Sciatic nerve (tissue), 2 donors: ENCODE data around the gene TGFB1. TPM values are rescaled to one million over a fixed set of nuclear protein-coding genes. Genes with fewer than 3 reads are reported as not detected.
A peak's percentile ranks its signal among the peaks of the same experiment; 100 is the strongest.
"Not testable (repeated sequence)": the region's sequence is repeated elsewhere in the genome, so short reads cannot be mapped to it uniquely, and the experiment has no call there.

Experiments
- ATAC-seq: fragments of 200-7000 bp; cut with Tn5 transposase; one replicate; pipeline ENCODE4 v1.9.1; 2020; ENCODE audit warnings: mild to moderate bottlenecking, moderate library complexity
- DNase-seq: peaks from one replicate; pipeline ENCODE4 v3.0.0-alpha.2; 2020; ENCODE audit warnings: low spot score
- intact Hi-C: fragments of 100-400 bp; cut with DNase I; formaldehyde crosslinking; loops from one replicate; pipeline ENCODE4 v1.14.2; 2022
- total RNA-seq: library from RNA; stranded (reverse); fragmentation: NEBNext Ultra II Directional; extraction: Animal tissue kit (Norgen Biotek cat#: 25700); gene quantifications from one replicate; pipeline ENCODE4 v1.2.1, GENCODE V29; 2021
- donor health status: DM: no; HTN: no; CAD: no.
- donor health status: DM: no; HTN: no; CAD: no.

Gene TGFB1
- total RNA-seq, 1 donor from 2014 or later = 33.7 TPM

- DNase-seq = peak; percentile 97
- ATAC-seq = peak; percentile 79
- intact Hi-C loops = loop anchor here (5.0 kb wide), 1 partner anchor 106 kb away; no protein-coding TSS in a partner anchor
Observed at GRCh38 chr19:41308450-41309179, 45.1 kb downstream of the TGFB1 start.

- DNase-seq (no peak), ATAC-seq (no peak)
- intact Hi-C loops = loop anchor here (5.0 kb wide), 1 partner anchor 106 kb away; no protein-coding TSS in a partner anchor
Observed at GRCh38 chr19:41307954-41308449, 45.7 kb downstream of the TGFB1 start.

DNA sequence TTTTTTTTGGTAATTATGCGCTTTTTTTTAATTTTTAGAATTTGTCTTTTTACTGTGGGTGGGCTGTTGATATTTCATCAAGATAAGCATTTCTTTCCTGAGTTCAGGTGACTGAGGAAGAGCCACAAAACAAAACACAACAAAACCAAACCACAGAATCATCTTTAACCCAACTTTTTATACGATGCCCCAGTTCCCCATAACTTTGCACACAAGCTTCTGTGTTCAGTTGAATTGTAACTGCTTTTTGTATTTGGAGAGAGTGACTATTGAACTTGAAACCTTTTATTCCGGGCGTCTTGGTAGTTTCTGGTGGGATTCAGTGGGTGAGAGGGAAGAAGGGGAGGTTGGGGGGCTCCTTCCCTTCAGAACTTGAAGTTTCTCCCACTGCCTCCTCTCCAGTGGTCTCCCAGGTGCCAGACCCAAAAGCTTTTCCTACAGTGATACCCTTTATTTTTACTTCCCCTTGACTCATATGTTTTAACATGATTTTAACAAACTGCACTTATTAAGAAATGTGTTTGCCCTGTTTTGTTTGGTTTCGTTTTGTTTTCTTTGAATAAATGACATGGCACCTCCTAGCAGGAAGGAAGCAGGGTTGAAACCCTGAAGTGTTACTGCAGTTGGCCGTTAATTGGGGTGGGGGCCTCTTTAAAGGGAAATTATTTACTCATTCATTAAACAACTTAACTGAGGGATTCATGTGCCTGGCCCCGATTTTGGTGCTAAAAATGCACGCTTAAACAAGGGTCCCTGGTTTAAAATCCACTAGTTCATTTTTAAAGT is 46.4 kb downstream of the TGFB1 start:
- DNase-seq (no peak), ATAC-seq (no peak)
- intact Hi-C loops = loop anchor here (5.0 kb wide), 1 partner anchor 105 kb away; no protein-coding TSS in a partner anchor

- DNase-seq = no peak
- intact Hi-C loops = loop anchor here (5.0 kb wide), 1 partner anchor 104 kb away; no protein-coding TSS in a partner anchor
Observed at GRCh38 chr19:41305927-41306793, 47.6 kb downstream of the TGFB1 start.

GRCh38 chr19:41304706-41305483 is 48.8 kb downstream of the TGFB1 start:
- ATAC-seq = no peak
- peak; percentile 45 for DNase-seq
- intact Hi-C loops = loop anchor here (5.0 kb wide), 1 partner anchor 103 kb away; no protein-coding TSS in a partner anchor

More at GRCh38 chr19:41305927-41306793, 47.6 kb downstream of the TGFB1 start:
- ATAC-seq = no peak

DNA sequence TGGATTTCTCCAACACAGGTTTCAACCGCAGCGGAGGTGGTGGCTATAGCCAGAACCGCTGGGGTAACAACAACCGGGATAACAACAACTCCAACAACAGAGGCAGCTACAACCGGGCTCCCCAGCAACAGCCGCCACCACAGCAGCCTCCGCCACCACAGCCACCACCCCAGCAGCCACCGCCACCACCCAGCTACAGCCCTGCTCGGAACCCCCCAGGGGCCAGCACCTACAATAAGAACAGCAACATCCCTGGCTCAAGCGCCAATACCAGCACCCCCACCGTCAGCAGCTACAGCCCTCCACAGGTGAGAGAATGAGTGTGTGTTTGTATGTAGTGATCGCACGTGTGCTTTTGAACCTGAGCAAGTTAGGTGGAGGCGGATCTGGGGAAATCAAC is 49.8 kb downstream of the TGFB1 start:
- intact Hi-C loops = no loop called here
- DNase-seq = peak; percentile 27
- ATAC-seq = no peak

- no peak for ATAC-seq
- intact Hi-C loops = no loop called here
Observed at GRCh38 chr19:41302624-41303351, 50.9 kb downstream of the TGFB1 start.

GRCh38 chr19:41300555-41300954 is 53.2 kb downstream of the TGFB1 start:
- DNase-seq (peak; percentile 32), ATAC-seq (no peak)
- intact Hi-C loops = no loop called here

More at GRCh38 chr19:41302624-41303351, 50.9 kb downstream of the TGFB1 start:
- DNase-seq = no peak

DNA sequence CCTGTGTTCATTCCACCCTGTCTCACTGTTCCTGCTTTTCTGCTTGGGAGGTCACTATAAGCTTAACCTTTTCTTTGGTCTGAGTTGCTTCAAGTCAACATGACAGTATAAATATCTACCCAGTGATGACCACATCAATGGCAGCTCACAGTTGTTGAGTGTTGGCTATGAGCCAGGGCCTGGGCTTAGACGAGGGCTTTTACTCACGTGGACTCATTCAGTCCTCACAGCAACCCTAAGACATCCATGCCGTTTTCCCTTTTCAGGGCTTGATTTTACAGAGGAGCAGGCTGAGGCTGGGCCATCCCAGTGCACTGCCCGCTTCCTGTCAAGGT is 54.0 kb downstream of the TGFB1 start:
- ATAC-seq (peak; percentile 39), DNase-seq (no peak)
- intact Hi-C loops = no loop called here

DNA sequence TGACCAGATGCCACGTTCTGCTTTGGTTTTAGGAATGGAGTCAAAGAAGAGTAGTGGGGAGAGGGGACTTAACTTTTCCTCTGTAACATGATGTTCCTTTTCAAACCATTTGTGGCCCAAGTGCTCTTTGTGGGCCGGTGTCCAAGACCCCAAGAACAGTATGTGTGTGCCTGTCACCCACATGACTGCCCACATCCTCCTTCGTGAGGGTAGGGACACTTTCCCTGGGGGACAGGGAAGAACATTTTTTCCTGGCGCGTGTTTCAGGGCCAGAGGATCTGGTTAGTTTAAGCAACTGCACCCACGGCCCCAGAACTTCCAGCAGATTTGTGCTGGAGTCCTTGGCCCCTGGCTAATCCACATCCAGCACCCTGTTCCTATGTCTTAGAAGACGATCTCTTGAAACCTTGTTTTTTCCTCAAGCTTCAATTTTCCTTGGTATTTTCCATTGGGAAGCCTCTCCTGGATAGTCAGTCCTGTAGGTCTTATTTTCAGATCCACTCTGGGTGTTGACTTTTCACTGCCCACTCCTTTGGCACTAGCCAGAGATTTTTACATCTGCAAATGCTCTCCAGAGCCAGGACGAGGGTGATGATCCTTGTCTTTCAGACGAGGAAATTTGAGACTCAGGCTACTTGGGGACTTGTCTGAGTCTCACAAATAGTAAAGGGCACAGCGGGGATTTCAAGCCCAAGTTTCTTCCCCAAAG is 54.5 kb downstream of the TGFB1 start:
- intact Hi-C loops = no loop called here
- peak; percentile 59 for ATAC-seq
- no peak for DNase-seq

DNA sequence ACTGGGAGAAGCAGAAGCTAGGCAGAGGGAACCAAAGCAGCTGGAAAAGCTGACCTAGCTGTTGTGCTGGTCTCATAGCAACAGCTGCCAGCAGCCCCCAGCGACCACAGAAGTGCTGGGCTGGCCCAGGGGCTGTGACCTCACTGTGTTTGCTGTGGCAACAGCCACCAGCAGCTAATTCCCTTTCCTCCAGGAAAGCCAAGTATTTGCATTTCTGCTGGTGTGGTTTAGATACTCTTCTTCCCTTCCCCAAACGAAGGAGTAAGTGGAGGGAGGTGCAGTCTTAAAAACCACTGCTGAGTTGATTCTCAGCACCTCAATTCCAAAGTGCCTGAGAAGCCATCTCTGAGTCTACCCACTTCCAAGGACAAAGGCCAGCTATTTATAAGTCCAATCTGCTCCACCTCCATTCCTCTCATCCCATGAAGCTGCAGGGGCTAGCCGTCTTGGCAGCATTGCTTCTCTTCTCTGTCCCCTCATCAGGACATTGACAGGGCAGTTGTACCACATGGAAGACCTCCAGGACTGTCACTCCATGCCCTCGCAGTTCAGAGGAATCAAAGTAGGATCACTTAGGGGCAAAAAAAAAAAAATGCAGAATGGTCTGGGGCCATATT is 55.3 kb downstream of the TGFB1 start:
- ATAC-seq = peak; percentile 93
- peak; percentile 77 for DNase-seq
- intact Hi-C loops = no loop called here

GRCh38 chr19:41297628-41298347 is 55.9 kb downstream of the TGFB1 start:
- intact Hi-C loops = no loop called here
- DNase-seq (no peak), ATAC-seq (peak; percentile 4)

GRCh38 chr19:41296433-41296871 is 57.3 kb downstream of the TGFB1 start:
- intact Hi-C loops = no loop called here
- DNase-seq = no peak
- ATAC-seq = no peak

- DNase-seq = no peak
- intact Hi-C loops = no loop called here
- ATAC-seq = no peak
Observed at GRCh38 chr19:41295499-41295898, 58.2 kb downstream of the TGFB1 start.

DNA sequence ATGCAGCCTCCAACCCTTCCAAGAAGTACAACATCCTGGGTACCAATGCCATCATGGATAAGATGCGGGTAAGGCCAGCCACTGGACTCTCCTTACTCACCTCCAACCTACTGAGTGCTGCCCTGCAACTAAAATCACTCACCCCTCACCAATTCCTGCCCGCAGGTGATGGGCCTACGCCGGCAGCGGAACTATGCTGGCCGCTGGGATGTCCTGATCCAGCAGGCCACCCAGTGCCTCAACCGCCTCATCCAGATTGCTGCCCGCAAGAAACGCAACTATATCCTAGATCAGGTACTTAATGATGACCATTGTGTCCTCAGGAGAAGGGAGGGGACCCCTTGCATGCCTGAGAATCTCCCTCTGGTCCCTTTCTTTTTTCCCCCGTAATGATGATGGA is 59.3 kb downstream of the TGFB1 start:
- no peak for DNase-seq
- no peak for ATAC-seq
- intact Hi-C loops = no loop called here

GRCh38 chr19:41289814-41290213 is 63.9 kb downstream of the TGFB1 start:
- ATAC-seq = not testable (repeated sequence)
- intact Hi-C loops = loop anchor here (10.0 kb wide), 1 partner anchor 585 kb away; the partner anchor contains the start of gene CD79A

More at GRCh38 chr19:41289814-41290213, 63.9 kb downstream of the TGFB1 start:
- not testable (repeated sequence) for DNase-seq
